ENCODE results near the gene PRSS8.
"Not testable (repeated sequence)": the region's sequence is repeated elsewhere in the genome, so short reads cannot be mapped to it uniquely, and the experiment has no call there.

PRSS8 gene

GRCh38 chr16:31105677-31106213 is 29.8 kb downstream of the PRSS8 start:
- FAIRE-seq = no peak

GRCh38 chr16:31100876-31101641 is 34.5 kb downstream of the PRSS8 start:
- not testable (repeated sequence) for FAIRE-seq

GRCh38 chr16:31099860-31100638 is 35.5 kb downstream of the PRSS8 start:
- no peak for FAIRE-seq

- FAIRE-seq = peak; percentile 77
These were observed 41.0 kb downstream of the PRSS8 start, which contains the start of gene VKORC1 for GRCh38 chr16:31094424-31095120. Gene VKORC1, minus strand, starts transcription at chr16:31094797. Its CDS starts 68 bp downstream, at chr16:31094729.

GRCh38 chr16:31094088-31094423 is 41.5 kb downstream of the PRSS8 start:
- FAIRE-seq = no peak

GRCh38 chr16:31093132-31093703 is 42.3 kb downstream of the PRSS8 start:
- no peak for FAIRE-seq

- no peak for FAIRE-seq
These were observed 43.2 kb downstream of the PRSS8 start for GRCh38 chr16:31092330-31092729.

GRCh38 chr16:31090540-31090939 is 45.0 kb downstream of the PRSS8 start:
- no peak for FAIRE-seq

GRCh38 chr16:31089199-31089598 is 46.3 kb downstream of the PRSS8 start:
- FAIRE-seq = no peak

- FAIRE-seq = no peak
These were observed 46.9 kb downstream of the PRSS8 start, which contains the start of gene PRSS53 for GRCh38 chr16:31088459-31089183. Gene PRSS53, minus strand, starts transcription at chr16:31088943. Its CDS starts 134 bp downstream, at chr16:31088809.

- no peak for FAIRE-seq
These were observed 47.6 kb downstream of the PRSS8 start for GRCh38 chr16:31087971-31088370.

- FAIRE-seq = no peak
These were observed 48.0 kb downstream of the PRSS8 start for GRCh38 chr16:31087481-31087880.

- FAIRE-seq = no peak
These were observed 49.0 kb downstream of the PRSS8 start for GRCh38 chr16:31086629-31086906.

GRCh38 chr16:31085873-31086628 is 49.5 kb downstream of the PRSS8 start:
- no peak for FAIRE-seq

GRCh38 chr16:31085411-31085810 is 50.1 kb downstream of the PRSS8 start:
- FAIRE-seq = no peak

GRCh38 chr16:31084584-31085302 is 50.8 kb downstream of the PRSS8 start:
- no peak for FAIRE-seq

- FAIRE-seq = no peak
These were observed 51.5 kb downstream of the PRSS8 start for GRCh38 chr16:31083981-31084380.

- no peak for FAIRE-seq
These were observed 52.0 kb downstream of the PRSS8 start for GRCh38 chr16:31083556-31083955.

GRCh38 chr16:31083081-31083480 is 52.4 kb downstream of the PRSS8 start:
- FAIRE-seq = no peak

GRCh38 chr16:31082368-31083045 is 53.0 kb downstream of the PRSS8 start:
- no peak for FAIRE-seq

Data from endometrium (tissue), 2 donors.